ENCODE measurements around the gene ART5. TPM values are rescaled to one million over a fixed set of nuclear protein-coding genes. Genes with fewer than 3 reads are reported as not detected.
"Not testable (repeated sequence)": the region's sequence is repeated elsewhere in the genome, so short reads cannot be mapped to it uniquely, and the experiment has no call there.

Gene ART5
- total RNA-seq, 1 experiment from 2014 or later, result not detected

GRCh38 chr11:3623767-3624458, 17.9 kb downstream of the ART5 start:
- DNase-seq (ENCODE audit: extremely low read depth, low read depth), result no peak

- DNase-seq (ENCODE audit: extremely low read depth, low read depth), result no peak
These were observed 18.7 kb downstream of the ART5 start for GRCh38 chr11:3623121-3623520.

- no peak for DNase-seq (ENCODE audit: extremely low read depth, low read depth)
These were observed 19.3 kb downstream of the ART5 start for GRCh38 chr11:3622521-3622920.

- DNase-seq (ENCODE audit: extremely low read depth, low read depth), result no peak
These were observed 23.8 kb downstream of the ART5 start for GRCh38 chr11:3617990-3618389.

GRCh38 chr11:3616721-3617460, 24.9 kb downstream of the ART5 start:
- no peak for DNase-seq (ENCODE audit: extremely low read depth, low read depth)

- no peak for DNase-seq (ENCODE audit: extremely low read depth, low read depth)
These were observed 25.8 kb downstream of the ART5 start for GRCh38 chr11:3615998-3616397.

GRCh38 chr11:3614742-3615171, 27.0 kb downstream of the ART5 start:
- no peak for DNase-seq (ENCODE audit: extremely low read depth, low read depth)

GRCh38 chr11:3613998-3614741, 27.6 kb downstream of the ART5 start:
- DNase-seq (ENCODE audit: extremely low read depth, low read depth), result no peak

- DNase-seq (ENCODE audit: extremely low read depth, low read depth), result no peak
These were observed 29.7 kb downstream of the ART5 start for GRCh38 chr11:3611976-3612678.

- no peak for DNase-seq (ENCODE audit: extremely low read depth, low read depth)
These were observed 30.9 kb downstream of the ART5 start for GRCh38 chr11:3610846-3611245.

- DNase-seq (ENCODE audit: extremely low read depth, low read depth), result peak; percentile 37
These were observed 32.2 kb downstream of the ART5 start for GRCh38 chr11:3609416-3610265.

GRCh38 chr11:3605771-3606203, 36.0 kb downstream of the ART5 start:
- DNase-seq (ENCODE audit: extremely low read depth, low read depth), result no peak

- no peak for DNase-seq (ENCODE audit: extremely low read depth, low read depth)
These were observed 36.5 kb downstream of the ART5 start for GRCh38 chr11:3605283-3605662.

- no peak for DNase-seq (ENCODE audit: extremely low read depth, low read depth)
These were observed 37.6 kb downstream of the ART5 start for GRCh38 chr11:3604167-3604566.

GRCh38 chr11:3600201-3600600, 41.6 kb downstream of the ART5 start:
- DNase-seq (ENCODE audit: extremely low read depth, low read depth), result not testable (repeated sequence)

GRCh38 chr11:3597743-3598142, 44.0 kb downstream of the ART5 start:
- DNase-seq (ENCODE audit: extremely low read depth, low read depth), result not testable (repeated sequence)

- not testable (repeated sequence) for DNase-seq (ENCODE audit: extremely low read depth, low read depth)
These were observed 50.5 kb downstream of the ART5 start for GRCh38 chr11:3591326-3591725.

- not testable (repeated sequence) for DNase-seq (ENCODE audit: extremely low read depth, low read depth)
These were observed 51.6 kb downstream of the ART5 start for GRCh38 chr11:3590193-3590592.

- DNase-seq (ENCODE audit: extremely low read depth, low read depth), result not testable (repeated sequence)
These were observed 53.0 kb downstream of the ART5 start for GRCh38 chr11:3588776-3589175.

Data from NCI-H460 (cell line).